Endothelial cell of umbilical vein (primary cell): ENCODE measurements around the gene EFNA2. TPM values are rescaled to one million over a fixed set of nuclear protein-coding genes. Genes with fewer than 3 reads are reported as not detected.

Experiments used
- BruUV-seq: library from RNA; stranded (reverse); fragments of 400-500 nt; replicated peaks from 2 replicates; lab custom pipeline; 2021; lab: Mats Ljungman, UMichigan
- CTCF ChIA-PET: fragments of 300-600, 350-600 bp; sonication (Branson Sonifier 250); formaldehyde crosslinking; loops from one replicate; lab custom pipeline; 2021; ENCODE audit warnings: antibody characterized with exemption, inconsistent platforms; lab: Charles Lee
- POLR2A ChIA-PET: fragments of 300-600, 350-600 bp; sonication (Branson Sonifier 250); formaldehyde crosslinking; loops from one replicate; lab custom pipeline; 2021; ENCODE audit warnings: antibody characterized with exemption, inconsistent platforms; lab: Charles Lee
- DNase-seq: peaks from one replicate; pipeline ENCODE4 v3.0.0-alpha.2; 2011; ENCODE audit warnings: low read depth, low spot score
- FAIRE-seq: peaks from 2 replicates; lab custom pipeline; 2011; peaks lifted over from hg19 to GRCh38; lab: Jason Lieb, UNC
- H2AFZ ChIP-seq: 2 replicates; pipeline ENCODE4 v1.6.0; 2012; ENCODE audit warnings: low read depth, low read length, control low read depth, inconsistent platforms
- H3K27ac ChIP-seq: 2 replicates; pipeline ENCODE4 v1.5.1; 2011; ENCODE audit warnings: low read depth, mild to moderate bottlenecking, control low read depth, low read length, moderate library complexity; ENCODE audit not compliant: insufficient read depth
- H3K27me3 ChIP-seq, 2 experiments: 2 replicates each; pipeline versions ENCODE4 v1.6.0 to v1.6.1; 2011; ENCODE audit warnings: low read length in 2 of 2, mixed read lengths in 1 of 2; ENCODE audit not compliant: control insufficient read depth in 2 of 2, insufficient read depth in 2 of 2
- H3K36me3 ChIP-seq, 2 experiments: 2 replicates in 1 of 2; 3 replicates in 1 of 2; pipeline ENCODE4 v1.5.1; 2011; ENCODE audit warnings: low read length in 2 of 2, mild to moderate bottlenecking in 1 of 2, moderate library complexity in 1 of 2; ENCODE audit not compliant: control insufficient read depth in 2 of 2, insufficient read depth in 2 of 2; ENCODE audit errors: extremely low read depth in 1 of 2
- H3K4me1 ChIP-seq: 3 replicates; pipeline ENCODE4 v1.5.1; 2011; ENCODE audit warnings: mild to moderate bottlenecking, low read length; ENCODE audit not compliant: control insufficient read depth, insufficient read depth; ENCODE audit errors: extremely low read depth
- H3K4me2 ChIP-seq: 2 replicates; pipeline ENCODE4 v1.6.1; 2011; ENCODE audit warnings: low read length, control low read depth, mixed read lengths; ENCODE audit not compliant: insufficient read depth
- H3K4me3 ChIP-seq, 3 experiments: fragments of 200-600 bp in 1 of 3; sonication (generic), shearing (Covaris generic) in 1 of 3; replicated peaks in 1 of 3; 2 replicates each; pipeline ENCODE4 v1.5.1; 2011 to 2016; ENCODE audit warnings: control low read depth in 3 of 3, low read length in 3 of 3, mild to moderate bottlenecking in 2 of 3, inconsistent platforms in 1 of 3, low read depth in 1 of 3, moderate library complexity in 1 of 3; ENCODE audit not compliant: insufficient read depth in 1 of 3
- H3K79me2 ChIP-seq: 2 replicates; pipeline ENCODE4 v1.6.0; 2012; ENCODE audit warnings: low read length, inconsistent platforms; ENCODE audit not compliant: control insufficient read depth, insufficient read depth
- H3K9ac ChIP-seq: replicated peaks from 2 replicates; pipeline ENCODE3; 2011; ENCODE audit warnings: low read length, control low read depth; ENCODE audit not compliant: insufficient read depth; ENCODE audit errors: extremely low read depth
- H3K9me1 ChIP-seq: replicated peaks from 3 replicates; pipeline ENCODE4 v1.6.0; 2011; ENCODE audit warnings: mild to moderate bottlenecking, low read length; ENCODE audit not compliant: control insufficient read depth, insufficient read depth; ENCODE audit errors: extremely low read depth
- H3K9me3 ChIP-seq: replicated peaks from 2 replicates; pipeline ENCODE4 v1.5.1; 2012; ENCODE audit warnings: low read length, inconsistent platforms; ENCODE audit not compliant: control insufficient read depth, insufficient read depth
- H4K20me1 ChIP-seq: replicated peaks from 2 replicates; pipeline ENCODE3; 2011; ENCODE audit warnings: mild to moderate bottlenecking, low read length; ENCODE audit not compliant: control insufficient read depth, insufficient read depth; ENCODE audit errors: extremely low read depth
- CTCF ChIP-seq, 2 donors: IDR thresholded peaks; 1 replicate in 1 of 2; 2 replicates in 1 of 2; pipeline ENCODE4 v1.5.1; 2011; ENCODE audit warnings: low read length in 2 of 2, mild to moderate bottlenecking in 2 of 2, moderate library complexity in 2 of 2, control low read depth in 1 of 2, inconsistent platforms in 1 of 2, low read depth in 1 of 2; ENCODE audit not compliant: insufficient read depth in 1 of 2; ENCODE audit errors: extremely low read depth in 1 of 2
- EZH2 ChIP-seq: IDR thresholded peaks from 2 replicates; pipeline ENCODE4 v1.6.1; 2012; ENCODE audit warnings: borderline replicate concordance, low read depth, mild to moderate bottlenecking, moderate library complexity, low read length, inconsistent platforms; ENCODE audit not compliant: severe bottlenecking
- FOS ChIP-seq: IDR thresholded peaks from 2 replicates; pipeline ENCODE4 v1.6.1; 2011; ENCODE audit warnings: mild to moderate bottlenecking, low read length, moderate library complexity, borderline replicate concordance; ENCODE audit not compliant: insufficient read depth
- GATA2 ChIP-seq: IDR thresholded peaks from 2 replicates; pipeline ENCODE4 v1.7.0; 2011; ENCODE audit warnings: low read depth, mild to moderate bottlenecking, moderate library complexity, mixed read lengths, low read length; ENCODE audit not compliant: insufficient read length, insufficient read depth
- JUN ChIP-seq: IDR thresholded peaks from 2 replicates; pipeline ENCODE4 v1.6.1; 2011; ENCODE audit warnings: borderline replicate concordance, low read depth; ENCODE audit not compliant: insufficient read length, insufficient read depth
- MAX ChIP-seq: IDR thresholded peaks from 2 replicates; pipeline ENCODE4 v1.6.1; 2011; ENCODE audit not compliant: insufficient read depth, insufficient read length
- MYC ChIP-seq: IDR thresholded peaks from one replicate; pipeline ENCODE4 v1.6.1; 2011; ENCODE audit warnings: mild to moderate bottlenecking, low read depth, low read length
- POLR2A ChIP-seq: IDR thresholded peaks from 2 replicates; pipeline ENCODE4 v1.6.1; 2012; ENCODE audit warnings: low read depth, mild to moderate bottlenecking, control low read depth, low read length
- POLR2AphosphoS5 ChIP-seq: IDR thresholded peaks from 2 replicates; pipeline ENCODE4 v1.6.1; 2012; ENCODE audit warnings: low read depth, mild to moderate bottlenecking, control low read depth, low read length, moderate library complexity; ENCODE audit not compliant: insufficient read depth
- dilution Hi-C: fragments of 300-500 bp; cut with MboI; formaldehyde crosslinking; loops from one replicate; pipeline ENCODE4 v1.15.0; 2019; ENCODE audit warnings: low sequenced_read_pairs; ENCODE audit not compliant: extremely low pct_ligation_motif_present
- intact Hi-C: fragments of 100-400 bp; cut with micrococcal nuclease; formaldehyde crosslinking; loops from one replicate; pipeline ENCODE4 v1.10.0; 2022
- polyA plus RNA-seq, 4 experiments: library from polyadenylated mRNA; depleted of rRNA in 3 of 4; stranded (reverse) in 3 of 4; unstranded in 1 of 4; fragments of >200 nt; gene quantifications; 2 replicates each; pipeline versions ENCODE4 v1.2.1 to v1.2.3, GENCODE V29; 2011 to 2012; ENCODE audit warnings: missing spikeins in 1 of 4
- total RNA-seq: library from RNA; stranded (reverse); gene quantifications from 2 replicates; pipeline ENCODE4 v1.2.3, GENCODE V29; 2021

The EFNA2 gene
- total and polyA plus RNA-seq, 2 donors (not counting 3 experiments of a cell fraction or from before 2014, with no cell fraction given): 0.52 to 1.1 TPM

- dilution Hi-C loops (no loop called here), intact Hi-C loops (no loop called here)
- Histone ChIP-seq H3K9me3 (no peaks in the 10 kb centered on the region), H3K4me3 (no peak overlapping the region), H3K9me1 (no peaks in the 10 kb centered on the region), H3K4me1 (peaks cover 4% of the 10 kb centered on the region), H2AFZ (no peak overlapping the region), H3K27ac (no peak overlapping the region), H3K4me2 (no peak overlapping the region), H4K20me1 (no peaks in the 10 kb centered on the region), H3K9ac (no peak overlapping the region), H3K36me3 (no peaks in the 10 kb centered on the region), H3K79me2 (no peaks in the 10 kb centered on the region), H3K27me3 (no peaks in the 10 kb centered on the region)
- POLR2A ChIA-PET: no interaction called here
- no TSS peak for BruUV-seq
- no peak for DNase-seq
- FAIRE-seq: no peak
- CTCF ChIA-PET: no interaction called here
- TF ChIP-seq POLR2AphosphoS5: no peak
- no peak for TF ChIP-seq POLR2A
- no peak for TF ChIP-seq CTCF (IDR thresholded peaks at IDR 0.05; ENCODE audit: extremely low read depth in 1 of 2, insufficient read depth in 1 of 2, low read depth in 1 of 2, low read length in 2 of 2)
- no peak for TF ChIP-seq MAX
- no peak for TF ChIP-seq GATA2
- TF ChIP-seq JUN: no peak
- TF ChIP-seq EZH2: no peak
- no peak for TF ChIP-seq FOS
- no peak for TF ChIP-seq MYC
These were observed 14.1 kb downstream of the EFNA2 start for GRCh38 chr19:1299801-1300200.
